HG03342 (cell line): ENCODE results near the gene OTOP3.

Experiments used
- ATAC-seq: cut with Tn5 transposase; IDR thresholded peaks from one replicate; pipeline ENCODE4 v1.9.1; 2021; ENCODE audit warnings: mild to moderate bottlenecking, moderate library complexity; ENCODE audit not compliant: unreplicated experiment

Gene OTOP3

DNA sequence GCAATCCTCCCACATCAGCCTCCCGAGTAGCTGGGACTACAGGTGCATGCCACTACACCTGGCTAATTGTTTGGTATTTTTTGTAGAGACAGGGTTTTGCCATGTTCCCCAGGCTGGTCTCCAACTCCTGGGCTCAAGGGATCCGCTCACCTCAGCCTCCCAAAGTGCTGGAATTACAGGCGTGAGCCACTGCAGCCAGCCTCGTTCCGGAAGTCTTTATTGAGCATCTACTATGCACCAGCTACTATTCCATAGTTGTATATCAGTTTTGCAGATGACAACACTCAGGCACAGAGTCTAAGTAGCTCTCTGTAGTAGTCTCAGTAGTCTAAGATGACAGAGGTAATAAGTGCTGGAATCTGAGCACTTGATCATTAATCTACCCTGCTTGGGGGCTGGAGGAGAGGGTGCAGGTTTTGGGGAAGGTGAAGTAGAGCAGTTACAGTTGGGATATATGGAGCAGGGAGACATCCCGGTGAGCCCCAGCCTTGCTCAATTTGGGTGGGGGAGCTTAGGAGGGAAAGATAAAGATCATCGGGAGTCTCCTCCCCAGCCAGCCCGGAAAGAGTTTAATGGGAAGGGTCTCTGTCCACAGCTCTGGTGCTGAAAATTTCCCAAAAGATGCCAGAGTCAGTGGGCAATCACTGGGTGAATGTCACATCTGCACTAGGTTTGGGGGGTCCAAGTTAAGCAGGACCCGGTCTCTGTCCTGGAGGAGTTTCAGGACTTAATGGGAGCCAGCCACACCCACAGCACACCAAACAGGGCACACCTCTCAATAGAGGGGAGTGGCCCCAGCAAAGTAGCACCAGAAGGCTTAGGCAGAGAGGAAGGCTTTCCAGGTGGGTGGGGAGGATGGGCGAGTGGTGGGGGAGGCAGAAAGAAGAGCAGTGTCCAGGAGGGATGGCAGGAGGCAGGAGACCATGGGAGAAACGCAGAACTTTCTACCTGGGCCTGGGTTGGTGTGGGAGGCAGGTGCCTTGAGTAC, 1.7 kb downstream of the OTOP3 start:
- no peak for ATAC-seq

- no peak for ATAC-seq
Measured at GRCh38 chr17:74938194-74938950, 2.7 kb downstream of the OTOP3 start.

- ATAC-seq: no peak
Measured at GRCh38 chr17:74939534-74939933, 3.8 kb downstream of the OTOP3 start.

DNA sequence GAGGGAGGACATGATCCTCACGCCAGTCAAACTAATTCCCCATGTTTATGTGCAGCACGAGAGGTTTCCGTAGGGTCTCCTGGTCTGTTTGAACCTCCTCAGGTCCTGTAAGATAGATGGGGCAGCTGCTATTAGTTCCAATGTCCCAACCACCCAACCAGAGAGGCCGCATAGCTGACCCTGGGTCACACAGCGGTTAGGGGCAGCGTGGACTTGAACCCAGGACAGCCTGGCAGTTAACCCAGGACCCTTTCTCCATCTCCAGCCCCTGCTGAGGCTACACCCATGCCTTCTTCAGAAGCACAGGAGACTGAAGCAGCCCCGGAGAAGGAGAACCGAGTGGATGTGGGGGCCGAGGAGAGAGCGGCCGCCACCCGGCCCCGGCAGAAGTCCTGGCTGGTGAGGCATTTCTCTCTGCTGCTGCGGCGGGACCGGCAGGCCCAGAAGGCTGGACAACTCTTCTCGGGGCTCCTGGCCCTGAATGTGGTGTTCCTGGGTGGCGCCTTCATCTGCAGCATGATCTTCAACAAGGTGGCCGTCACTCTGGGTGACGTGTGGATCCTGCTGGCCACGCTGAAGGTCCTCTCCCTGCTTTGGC, 5.5 kb downstream of the OTOP3 start:
- ATAC-seq: no peak

DNA sequence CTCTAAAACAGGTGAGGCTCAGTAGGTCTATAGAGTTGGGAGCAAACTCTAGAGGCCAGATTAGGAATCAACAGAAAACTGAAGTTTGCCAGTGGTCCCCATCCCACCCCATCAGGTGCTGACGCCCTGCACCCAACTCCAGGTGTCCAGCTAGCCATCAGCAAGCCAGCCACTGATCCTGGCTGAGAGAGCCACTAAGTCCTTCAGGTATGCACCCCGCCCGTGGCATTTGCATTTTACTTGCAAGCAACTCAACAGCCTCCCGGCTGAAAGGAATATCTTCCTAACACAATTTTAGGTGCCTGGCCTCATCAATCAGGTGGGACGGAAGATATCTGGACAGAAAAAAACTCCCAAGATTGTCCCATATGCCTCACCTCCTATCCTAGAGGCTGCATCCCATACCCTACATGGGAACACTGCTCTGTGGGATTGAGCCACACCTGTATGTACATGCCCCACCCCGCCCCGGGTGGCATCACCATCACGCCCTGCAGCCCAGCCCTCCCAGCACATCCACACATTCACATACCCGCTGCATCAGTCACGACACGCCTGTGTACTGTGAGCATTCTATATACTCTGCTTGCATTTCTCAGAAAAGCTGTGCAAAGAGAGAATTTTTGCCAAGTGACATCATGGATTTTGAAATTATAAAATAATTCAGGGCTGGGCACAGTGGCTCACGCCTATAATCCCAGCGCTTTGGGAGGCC, 8.3 kb downstream of the OTOP3 start:
- ATAC-seq: no peak

DNA sequence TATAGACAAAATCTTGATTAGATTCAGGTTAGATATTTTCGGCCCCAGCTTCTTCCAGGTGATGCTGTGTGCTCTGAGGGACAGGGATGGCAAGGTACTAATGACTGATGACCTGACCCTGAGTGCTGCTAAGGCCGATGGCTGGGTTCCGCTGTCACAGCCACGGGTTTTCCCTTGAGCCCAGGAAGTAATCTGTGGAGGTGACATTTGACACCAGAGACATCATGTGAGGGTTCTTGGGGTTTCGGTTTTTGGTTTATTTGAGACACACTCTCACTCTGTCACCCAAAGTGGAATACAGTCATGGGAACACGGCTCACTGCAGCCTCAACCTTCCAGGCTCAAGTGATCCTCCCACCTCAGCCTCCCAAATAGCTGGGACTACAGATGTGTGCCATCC, 9.8 kb downstream of the OTOP3 start:
- no peak for ATAC-seq

DNA sequence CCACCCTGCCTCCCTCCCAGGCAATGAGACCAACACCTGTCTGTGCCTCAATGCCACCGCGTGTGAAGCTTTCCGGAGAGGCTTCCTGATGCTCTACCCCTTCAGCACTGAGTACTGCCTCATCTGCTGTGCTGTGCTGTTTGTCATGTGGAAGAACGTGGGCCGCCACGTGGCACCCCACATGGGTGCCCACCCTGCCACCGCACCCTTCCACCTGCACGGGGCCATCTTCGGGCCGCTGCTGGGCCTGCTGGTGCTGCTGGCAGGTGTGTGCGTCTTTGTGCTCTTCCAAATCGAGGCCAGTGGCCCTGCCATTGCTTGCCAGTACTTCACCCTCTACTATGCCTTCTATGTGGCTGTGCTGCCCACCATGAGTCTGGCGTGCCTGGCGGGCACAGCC, 10.9 kb downstream of the OTOP3 start:
- ATAC-seq: no peak

GRCh38 chr17:74947041-74947754, 11.5 kb downstream of the OTOP3 start:
- ATAC-seq: no peak

DNA sequence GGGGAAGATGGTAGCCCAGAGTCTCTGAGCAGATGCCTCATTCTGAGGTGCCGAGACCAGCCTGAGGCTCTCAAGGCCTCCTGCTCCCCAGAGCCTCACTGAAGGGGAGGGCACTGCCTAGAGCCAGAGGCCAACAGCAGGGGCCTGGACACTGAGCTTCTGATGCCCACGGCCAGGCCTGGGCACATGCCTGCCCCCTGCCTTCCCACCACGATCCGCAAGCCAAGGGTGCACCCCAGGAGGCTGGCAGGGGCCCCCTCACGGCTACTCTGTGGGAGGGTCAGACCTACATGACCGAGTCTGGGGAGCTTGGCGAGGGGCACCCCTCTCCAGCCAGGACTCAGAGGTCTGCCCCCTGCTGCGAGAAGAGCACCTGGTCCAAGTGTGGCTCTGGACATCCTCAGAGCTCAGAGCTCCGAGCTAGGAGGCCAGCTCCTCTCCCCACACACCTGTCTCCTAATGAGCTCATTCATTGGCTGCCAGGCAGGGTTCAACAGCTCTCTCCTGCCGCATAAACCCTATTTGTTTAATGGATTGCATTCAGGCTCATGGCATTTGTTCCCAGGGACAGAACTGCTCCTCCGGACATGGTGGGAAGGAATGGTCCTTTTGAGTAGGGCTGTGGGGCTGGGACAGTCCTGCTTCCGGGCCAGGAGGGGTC, 13.9 kb downstream of the OTOP3 start:
- ATAC-seq: no peak

- no peak for ATAC-seq
Measured at GRCh38 chr17:74950207-74950606, 14.5 kb downstream of the OTOP3 start.

GRCh38 chr17:74951065-74951464, 15.4 kb downstream of the OTOP3 start:
- ATAC-seq: no peak

- no peak for ATAC-seq
Measured at GRCh38 chr17:74951680-74952421, 16.2 kb downstream of the OTOP3 start.

- ATAC-seq: no peak
Measured at GRCh38 chr17:74952431-74953133, 16.9 kb downstream of the OTOP3 start.

GRCh38 chr17:74953134-74953687, 17.5 kb downstream of the OTOP3 start:
- ATAC-seq: no peak

DNA sequence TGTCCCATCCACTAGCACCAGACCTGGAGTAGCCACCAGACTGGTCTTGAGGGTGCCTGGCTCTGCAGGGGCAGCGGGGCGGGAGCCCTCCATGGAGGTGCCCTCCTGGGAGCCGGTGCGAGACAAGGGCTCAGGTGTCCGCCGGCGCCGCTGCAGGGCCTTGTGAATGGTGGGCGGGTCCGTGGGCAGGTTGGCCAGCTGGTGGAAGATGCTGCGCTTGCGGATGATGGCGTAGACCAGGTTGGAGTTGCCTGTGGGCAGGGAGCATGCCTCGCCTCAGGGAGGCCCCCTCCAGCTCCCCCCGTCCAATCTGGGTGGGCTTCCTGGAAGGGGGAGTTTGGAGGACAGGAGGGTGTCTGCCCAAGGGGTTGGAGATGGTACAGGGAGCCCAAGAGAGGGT, 18.4 kb downstream of the OTOP3 start:
- ATAC-seq: no peak

GRCh38 chr17:74954665-74955421, 19.1 kb downstream of the OTOP3 start:
- ATAC-seq: no peak

GRCh38 chr17:74956093-74956492, 20.4 kb downstream of the OTOP3 start:
- ATAC-seq: no peak
